ENCODE data around the gene TNIP1. TPM values are rescaled to one million over a fixed set of nuclear protein-coding genes. Genes with fewer than 3 reads are reported as not detected.

The TNIP1 gene
- polyA plus RNA-seq, 1 of the 3 experiments (the other 2 are of a cell fraction), result 46.2 TPM

GRCh38 chr5:151092762-151093161 lies 11.9 kb upstream of the TNIP1 start (continued):
- TF ChIP-seq EP300 (IDR thresholded peaks at IDR 0.05; ENCODE audit: borderline replicate concordance in 1 of 2, low read depth in 1 of 2, low read length in 1 of 2) (peak in 1 of 2 experiments; percentile 42; a peak in 1 of 4 replicates), TAF1 (IDR thresholded peaks at IDR 0.05; ENCODE audit: borderline replicate concordance, low read depth, low read length) (no peak), RFX5 (IDR thresholded peaks at IDR 0.05; ENCODE audit: low read length) (no peak), REST (IDR thresholded peaks at IDR 0.05; ENCODE audit: low read depth, low read length) (no peak), YY1 (IDR thresholded peaks at IDR 0.05; ENCODE audit: low read depth) (no peak), SIN3A (IDR thresholded peaks at IDR 0.05; ENCODE audit: borderline replicate concordance, low read depth, low read length) (no peak), JUND (IDR thresholded peaks at IDR 0.05) (peak; percentile 52; the same call in 1 of the 2 replicates), RAD21 (IDR thresholded peaks at IDR 0.05; ENCODE audit: low read length) (no peak), NRF1 (IDR thresholded peaks at IDR 0.05; ENCODE audit: low read depth, low read length) (no peak)

- Histone ChIP-seq H3K4me1 (ENCODE audit: control insufficient read depth in 1 of 2, insufficient read depth in 2 of 2, low read depth in 1 of 2, low read length in 1 of 2) (peaks cover 11 to 12% of the 10 kb centered on the region in 2 experiments; a peak in 3 of 4 replicates), H3K9me2 (no peaks in the 10 kb centered on the region), H3F3A (replicated peaks; ENCODE audit: insufficient read depth) (peaks cover 21% of the 10 kb centered on the region), H3K9me3 (no peaks in the 10 kb centered on the region), H4K20me1 (ENCODE audit: insufficient read depth) (no peaks in the 10 kb centered on the region), H3K36me3 (replicated peaks in 1 of 2; ENCODE audit: control insufficient read depth in 1 of 2, insufficient read depth in 2 of 2, low read length in 1 of 2) (no peaks in the 10 kb centered on the region), H3K4me2 (no peak overlapping the region), H3K79me2 (ENCODE audit: insufficient read depth) (no peaks in the 10 kb centered on the region), H3K27ac (ENCODE audit: low read depth in 2 of 2, low read length in 1 of 2) (no peak overlapping the region), H3K4me3 (ENCODE audit: low read depth in 2 of 2, low read length in 1 of 2) (no peak overlapping the region), H2AFZ (ENCODE audit: low read depth) (no peak overlapping the region), H3K27me3 (ENCODE audit: insufficient read depth) (no peaks in the 10 kb centered on the region), H3K9ac (no peak overlapping the region)
- ChIA-PET POLR2A (interaction anchor here (2.4 kb wide), 1 partner anchor 9 kb away, joined by 8 read pairs; the partner anchor contains the start of gene TNIP1), CTCF (interaction anchor here (1.2 to 2.2 kb wide), 4 partner anchors 26 to 41 kb away, joined by 3 to 11 read pairs (median 8); no protein-coding TSS in a partner anchor)
- DNase-seq, result no peak
- WGBS (ENCODE audit: low lambda C conversion rate), result 98% methylated on average over 2 of the region's 2 CpGs
- TF ChIP-seq MXI1 (IDR thresholded peaks at IDR 0.05; ENCODE audit: low read depth, low read length), result no peak
- no peak for TF ChIP-seq FOXM1 (IDR thresholded peaks at IDR 0.05; ENCODE audit: low read depth)
- no peak for TF ChIP-seq RXRA (IDR thresholded peaks at IDR 0.05; ENCODE audit: borderline replicate concordance, low read depth)
- no peak for TF ChIP-seq TCF12 (IDR thresholded peaks at IDR 0.05)
- TF ChIP-seq MEF2A (IDR thresholded peaks at IDR 0.05; ENCODE audit: borderline replicate concordance, low read depth), result no peak
- TF ChIP-seq IRF3 (IDR thresholded peaks at IDR 0.05; ENCODE audit: low read depth, low read length), result no peak
Measured at GRCh38 chr5:151089726-151090125, 8.9 kb upstream of the TNIP1 start.

Measured in SK-N-SH (cell line).